CD14-positive monocyte (primary cell): Measurements from ENCODE around the gene IGF2BP3. TPM values are rescaled to one million over a fixed set of nuclear protein-coding genes. Genes with fewer than 3 reads are reported as not detected.

ENCODE experiments used
- DNase-seq, 3 donors: peaks; one replicate each; pipeline ENCODE4 v3.0.0-alpha.2; 2011 to 2022
- H2AFZ ChIP-seq: 2 replicates; pipeline ENCODE4 v1.6.0; 2012; ENCODE audit warnings: mild to moderate bottlenecking, low read depth, low read length, inconsistent platforms; ENCODE audit not compliant: insufficient read depth, poor library complexity, severe bottlenecking
- H3K27ac ChIP-seq, 2 donors: 1 replicate in 1 of 2; 2 replicates in 1 of 2; pipeline ENCODE4 v1.5.1; 2012 to 2013; ENCODE audit warnings: low read length in 2 of 2, control low read depth in 1 of 2, inconsistent platforms in 1 of 2, low read depth in 1 of 2, mild to moderate bottlenecking in 1 of 2
- H3K27me3 ChIP-seq, 2 donors: one replicate each; pipeline versions ENCODE4 v1.6.0 to v1.6.1; 2011 to 2013; ENCODE audit warnings: low read length in 2 of 2; ENCODE audit not compliant: control insufficient read depth in 2 of 2, insufficient read depth in 2 of 2
- H3K36me3 ChIP-seq, 2 donors: replicated peaks in 1 of 2; 1 replicate in 1 of 2; 2 replicates in 1 of 2; pipeline versions ENCODE4 v1.5.1 to v1.6.1; 2012 to 2013; ENCODE audit warnings: low read length in 2 of 2, control low read depth in 1 of 2, inconsistent platforms in 1 of 2, mild to moderate bottlenecking in 1 of 2; ENCODE audit not compliant: insufficient read depth in 2 of 2, control insufficient read depth in 1 of 2
- H3K4me1 ChIP-seq, 2 donors: 1 replicate in 1 of 2; 2 replicates in 1 of 2; pipeline versions ENCODE4 v1.5.1 to v1.6.1; 2012 to 2013; ENCODE audit warnings: low read length in 2 of 2, control low read depth in 1 of 2, inconsistent platforms in 1 of 2, mild to moderate bottlenecking in 1 of 2, moderate library complexity in 1 of 2; ENCODE audit not compliant: insufficient read depth in 2 of 2, control insufficient read depth in 1 of 2
- H3K4me2 ChIP-seq: replicated peaks from 2 replicates; pipeline ENCODE3; 2012; ENCODE audit warnings: low read length, moderate library complexity, mild to moderate bottlenecking; ENCODE audit not compliant: poor library complexity, severe bottlenecking; ENCODE audit errors: extremely low read depth
- H3K4me3 ChIP-seq, 3 experiments: fragments of 200-600 bp in 1 of 3; sonication (generic) in 1 of 3; replicated peaks in 1 of 3; 1 replicate in 2 of 3; 2 replicates in 1 of 3; pipeline ENCODE4 v1.5.1; 2011 to 2013; ENCODE audit warnings: low read length in 3 of 3, mild to moderate bottlenecking in 3 of 3, control low read depth in 2 of 3, low read depth in 2 of 3, inconsistent platforms in 1 of 3, moderate library complexity in 1 of 3
- H3K79me2 ChIP-seq: 2 replicates; pipeline ENCODE4 v1.6.0; 2012; ENCODE audit warnings: mild to moderate bottlenecking, control low read depth, inconsistent platforms, low read length, moderate library complexity; ENCODE audit not compliant: insufficient read depth
- H3K9ac ChIP-seq: 2 replicates; pipeline ENCODE4 v1.6.0; 2017; ENCODE audit warnings: low read length, mild to moderate bottlenecking; ENCODE audit not compliant: insufficient read depth, poor library complexity, severe bottlenecking
- H3K9me3 ChIP-seq, 2 donors: replicated peaks in 1 of 2; 1 replicate in 1 of 2; 2 replicates in 1 of 2; pipeline versions ENCODE4 v1.5.1 to v1.6.1; 2012 to 2013; ENCODE audit warnings: low read length in 2 of 2, control low read depth in 1 of 2; ENCODE audit not compliant: control insufficient read depth in 1 of 2, insufficient read depth in 1 of 2
- H4K20me1 ChIP-seq: 2 replicates; pipeline ENCODE4 v1.6.0; 2012; ENCODE audit warnings: mild to moderate bottlenecking, low read length, control low read depth, moderate library complexity; ENCODE audit not compliant: insufficient read depth
- H3K27ac Mint-ChIP-seq, 7 donors: one replicate each; pipeline ENCODE4 v1.8.0; 2020; ENCODE audit warnings: mild to moderate bottlenecking in 7 of 7, mixed read lengths in 7 of 7, moderate library complexity in 6 of 7, inconsistent platforms in 2 of 7
- H3K27me3 Mint-ChIP-seq, 3 donors: one replicate each; pipeline ENCODE4 v1.8.0; 2021 to 2022; ENCODE audit warnings: low read depth in 3 of 3, mild to moderate bottlenecking in 3 of 3, mixed read lengths in 3 of 3, moderate library complexity in 3 of 3, inconsistent platforms in 1 of 3
- H3K36me3 Mint-ChIP-seq, 2 donors: one replicate each; pipeline ENCODE4 v1.8.0; 2020; ENCODE audit warnings: mixed read lengths in 2 of 2, inconsistent platforms in 1 of 2, mild to moderate bottlenecking in 1 of 2
- H3K4me1 Mint-ChIP-seq: one replicate; pipeline ENCODE4 v1.8.0; 2020; ENCODE audit warnings: mild to moderate bottlenecking, mixed read lengths
- H3K4me3 Mint-ChIP-seq, 2 donors: one replicate each; pipeline ENCODE4 v1.8.0; 2020; ENCODE audit warnings: mild to moderate bottlenecking in 2 of 2, mixed read lengths in 2 of 2, moderate library complexity in 1 of 2
- H3K9me3 Mint-ChIP-seq, 7 donors: one replicate each; pipeline ENCODE4 v1.8.0; 2020 to 2022; ENCODE audit warnings: mixed read lengths in 7 of 7, mild to moderate bottlenecking in 6 of 7, moderate library complexity in 6 of 7, inconsistent platforms in 2 of 7
- WGBS: methylation state at CpG from one replicate; pipeline ENCODE4 v1.1.5; 2013; ENCODE audit warnings: missing lambda C conversion rate; ENCODE audit not compliant: insufficient coverage; 5-methylcytosine and 5-hydroxymethylcytosine counted together
- intact Hi-C, 2 donors: fragments of 100-400 bp; cut with micrococcal nuclease; formaldehyde crosslinking; loops; one replicate each; pipeline versions ENCODE4 v1.15.0 to v1.15.1; 2023
- polyA plus RNA-seq, 3 donors: library from polyadenylated mRNA; depleted of rRNA in 1 of 3; unstranded in 2 of 3; stranded (reverse) in 1 of 3; fragments of 300-500 nt in 2 of 3; fragments of >200 nt in 1 of 3; fragmentation: Illumina TruSeq in 2 of 3; gene quantifications; 1 replicate in 2 of 3; 2 replicates in 1 of 3; pipeline ENCODE4 v1.2.3, GENCODE V29; 2012 to 2021
- TF ChIP-seq, protein P1 (sequence below): fragments of 200-600 bp; IDR thresholded peaks from one replicate; pipeline ENCODE4 v1.8.0; 2022; ENCODE audit warnings: antibody characterized with exemption, mild to moderate bottlenecking

Gene IGF2BP3
- polyA plus RNA-seq, 3 donors: 0.60 to 5.3 (median 3.2) TPM

- peaks cover 74 to 91% of the 10 kb centered on the region in 2 donors for H3K27me3 ChIP-seq
- no peak for DNase-seq
- no peak overlapping the region for H3K27ac Mint-ChIP-seq
- H3K4me1 ChIP-seq: peaks cover 26 to 33% of the 10 kb centered on the region in 2 donors
- peaks cover 0 to 13% of the 10 kb centered on the region in 2 donors for H3K9me3 ChIP-seq
- H3K79me2 ChIP-seq: no peaks in the 10 kb centered on the region
- TF ChIP-seq, protein P1, sequence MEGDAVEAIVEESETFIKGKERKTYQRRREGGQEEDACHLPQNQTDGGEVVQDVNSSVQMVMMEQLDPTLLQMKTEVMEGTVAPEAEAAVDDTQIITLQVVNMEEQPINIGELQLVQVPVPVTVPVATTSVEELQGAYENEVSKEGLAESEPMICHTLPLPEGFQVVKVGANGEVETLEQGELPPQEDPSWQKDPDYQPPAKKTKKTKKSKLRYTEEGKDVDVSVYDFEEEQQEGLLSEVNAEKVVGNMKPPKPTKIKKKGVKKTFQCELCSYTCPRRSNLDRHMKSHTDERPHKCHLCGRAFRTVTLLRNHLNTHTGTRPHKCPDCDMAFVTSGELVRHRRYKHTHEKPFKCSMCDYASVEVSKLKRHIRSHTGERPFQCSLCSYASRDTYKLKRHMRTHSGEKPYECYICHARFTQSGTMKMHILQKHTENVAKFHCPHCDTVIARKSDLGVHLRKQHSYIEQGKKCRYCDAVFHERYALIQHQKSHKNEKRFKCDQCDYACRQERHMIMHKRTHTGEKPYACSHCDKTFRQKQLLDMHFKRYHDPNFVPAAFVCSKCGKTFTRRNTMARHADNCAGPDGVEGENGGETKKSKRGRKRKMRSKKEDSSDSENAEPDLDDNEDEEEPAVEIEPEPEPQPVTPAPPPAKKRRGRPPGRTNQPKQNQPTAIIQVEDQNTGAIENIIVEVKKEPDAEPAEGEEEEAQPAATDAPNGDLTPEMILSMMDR: no peak
- H4K20me1 ChIP-seq: no peaks in the 10 kb centered on the region
- no peak overlapping the region for H3K9ac ChIP-seq
- H3K4me3 Mint-ChIP-seq: peak overlapping the region in 1 of 2 donors; percentile 90
- intact Hi-C loops: loop anchor here in 1 of 2 donors (10.0 kb wide), 1 partner anchor 59 kb away; the partner anchor contains the start of gene TRA2A
- H3K36me3 ChIP-seq: no peaks in the 10 kb centered on the region
- H3K4me2 ChIP-seq: no peak overlapping the region
- peaks cover 71 to 83% (median 77%) of the 10 kb centered on the region in 3 donors for H3K27me3 Mint-ChIP-seq
- H3K27ac ChIP-seq: no peak overlapping the region
- H2AFZ ChIP-seq: no peak overlapping the region
- H3K36me3 Mint-ChIP-seq: peaks cover 4 to 16% of the 10 kb centered on the region in 2 donors
- H3K9me3 Mint-ChIP-seq: peaks cover 0 to 31% (median 19%) of the 10 kb centered on the region in 7 donors
- no peak overlapping the region for H3K4me3 ChIP-seq
- peaks cover 27% of the 10 kb centered on the region for H3K4me1 Mint-ChIP-seq
Observed at GRCh38 chr7:23475576-23475839, 5.2 kb upstream of the IGF2BP3 start.

- no peaks in the 10 kb centered on the region for H3K79me2 ChIP-seq
- intact Hi-C loops: loop anchor here in 1 of 2 donors (5.0 to 10.0 kb wide), 2 partner anchors 60 to 293 kb away; partner anchors contain the start of genes NUP42 and TRA2A
Observed at GRCh38 chr7:23474829-23475575, 4.7 kb upstream of the IGF2BP3 start.

More at GRCh38 chr7:23474829-23475575, 4.7 kb upstream of the IGF2BP3 start:
- H3K4me2 ChIP-seq: peak overlapping the region; percentile 97
- no peaks in the 10 kb centered on the region for H4K20me1 ChIP-seq
- DNase-seq: no peak
- H3K9ac ChIP-seq: no peak overlapping the region
- Mint-ChIP-seq H3K4me3 (peak overlapping the region; percentile 78 to 90), H3K27ac (peak overlapping the region in 3 of 7 donors; percentile 18 to 68 (median 34)), H3K36me3 (peaks cover 4 to 18% of the 10 kb centered on the region in 2 donors), H3K9me3 (peaks cover 0 to 36% (median 23%) of the 10 kb centered on the region in 7 donors), H3K4me1 (peaks cover 32% of the 10 kb centered on the region), H3K27me3 (peaks cover 72 to 83% (median 77%) of the 10 kb centered on the region in 3 donors)
- TF ChIP-seq, protein P1: no peak
- H3K4me3 ChIP-seq: peak overlapping the region in 2 of 3 experiments; percentile 35 to 73
- 2% methylated on average over 6 of the region's 15 CpGs for WGBS
- H3K27me3 ChIP-seq: peaks cover 76 to 93% of the 10 kb centered on the region in 2 donors
- peaks cover 0 to 13% of the 10 kb centered on the region in 2 donors for H3K9me3 ChIP-seq
- H2AFZ ChIP-seq: peak overlapping the region; percentile 83
- no peaks in the 10 kb centered on the region for H3K36me3 ChIP-seq
- H3K27ac ChIP-seq: no peak overlapping the region
- H3K4me1 ChIP-seq: peaks cover 31 to 38% of the 10 kb centered on the region in 2 donors
